CD4-positive, alpha-beta T cell (primary cell): Measurements from ENCODE around the gene ADISSP. TPM values are rescaled to one million over a fixed set of nuclear protein-coding genes. Genes with fewer than 3 reads are reported as not detected.

Experiments
- ATAC-seq: fragments of 200-7000 bp; cut with Tn5 transposase; one replicate; pipeline ENCODE4 v1.10.0; 2022; ENCODE audit warnings: mild to moderate bottlenecking; ENCODE audit not compliant: poor library complexity
- CTCF ChIA-PET: fragments of 350-600 bp; sonication (Branson Sonifier 250); formaldehyde crosslinking; loops from one replicate; lab custom pipeline; 2021; ENCODE audit warnings: antibody characterized with exemption, inconsistent platforms; lab: Charles Lee
- POLR2A ChIA-PET: fragments of 350-600 bp; sonication (Branson Sonifier 250); formaldehyde crosslinking; loops from one replicate; lab custom pipeline; 2021; ENCODE audit warnings: antibody characterized with exemption, inconsistent platforms; lab: Charles Lee
- DNase-seq, 14 experiments: peaks; one replicate each; pipeline ENCODE4 v3.0.0-alpha.2; 2013 to 2020; ENCODE audit warnings: mixed read lengths in 2 of 14
- H3K27ac ChIP-seq, 2 donors: one replicate each; pipeline versions ENCODE4 v1.5.1 to v1.7.0; 2013; ENCODE audit warnings: low read length in 2 of 2, low read depth in 1 of 2, mild to moderate bottlenecking in 1 of 2
- H3K27me3 ChIP-seq, 2 experiments: 1 replicate in 1 of 2; 2 replicates in 1 of 2; pipeline versions ENCODE4 v1.6.1 to v1.7.0; 2013; ENCODE audit warnings: low read length in 2 of 2, control low read depth in 1 of 2, mild to moderate bottlenecking in 1 of 2, moderate library complexity in 1 of 2; ENCODE audit not compliant: insufficient read depth in 2 of 2, control insufficient read depth in 1 of 2
- H3K36me3 ChIP-seq: one replicate; pipeline ENCODE4 v1.6.1; 2013; ENCODE audit warnings: low read length, control low read depth; ENCODE audit not compliant: insufficient read depth
- H3K4me1 ChIP-seq: one replicate; pipeline ENCODE4 v1.6.1; 2013; ENCODE audit warnings: low read length, control low read depth; ENCODE audit not compliant: insufficient read depth
- H3K4me3 ChIP-seq: one replicate; pipeline ENCODE4 v1.5.1; 2013; ENCODE audit warnings: mild to moderate bottlenecking, low read length, moderate library complexity
- H3K9me3 ChIP-seq, 2 experiments: 1 replicate in 1 of 2; 2 replicates in 1 of 2; pipeline versions ENCODE4 v1.6.1 to v1.7.0; 2013; ENCODE audit warnings: low read length in 2 of 2, mild to moderate bottlenecking in 2 of 2, control low read depth in 1 of 2, moderate library complexity in 1 of 2; ENCODE audit not compliant: control insufficient read depth in 1 of 2, insufficient read depth in 1 of 2
- H3K27ac Mint-ChIP-seq: one replicate; pipeline ENCODE4 v1.8.0; 2020; ENCODE audit warnings: mixed read lengths
- H3K27me3 Mint-ChIP-seq: one replicate; pipeline ENCODE4 v1.8.0; 2021; ENCODE audit warnings: mixed read lengths
- H3K36me3 Mint-ChIP-seq: one replicate; pipeline ENCODE4 v1.8.0; 2021; ENCODE audit warnings: low read depth, mixed read lengths
- H3K4me1 Mint-ChIP-seq: one replicate; pipeline ENCODE4 v1.8.0; 2021; ENCODE audit warnings: low read depth, mixed read lengths
- H3K4me3 Mint-ChIP-seq: one replicate; pipeline ENCODE4 v1.8.0; 2020; ENCODE audit warnings: mild to moderate bottlenecking, mixed read lengths
- H3K9me3 Mint-ChIP-seq: one replicate; pipeline ENCODE4 v1.8.0; 2020; ENCODE audit warnings: mixed read lengths
- intact Hi-C, 2 experiments: fragments of 100-400 bp; cut with DNase I in 1 of 2; cut with micrococcal nuclease in 1 of 2; formaldehyde crosslinking; loops; one replicate each; pipeline versions ENCODE4 v1.15.1 to v1.9.0; 2023 to 2025; cut with DNase I, micrococcal nuclease
- total RNA-seq, 174 experiments: library from RNA in 2 of 174; stranded (reverse) in 2 of 174; gene quantifications; one replicate each; pipeline ENCODE4 v1.2.3 and lab custom pipeline; 2021 to 2026
- TF ChIP-seq, protein P1 (sequence below): fragments of 200-600 bp; IDR thresholded peaks from one replicate; pipeline ENCODE4 v1.8.0; 2022; ENCODE audit warnings: antibody characterized with exemption, mild to moderate bottlenecking

The ADISSP gene
- total RNA-seq, 2 experiments from 2014 or later: 11.2 to 11.6 TPM

- Histone ChIP-seq H3K36me3 (no peaks in the 10 kb centered on the region), H3K4me3 (no peak overlapping the region), H3K9me3 (no peaks in the 10 kb centered on the region), H3K27me3 (no peaks in the 10 kb centered on the region), H3K27ac (no peak overlapping the region), H3K4me1 (peaks cover 5% of the 10 kb centered on the region)
- TF ChIP-seq, protein P1, sequence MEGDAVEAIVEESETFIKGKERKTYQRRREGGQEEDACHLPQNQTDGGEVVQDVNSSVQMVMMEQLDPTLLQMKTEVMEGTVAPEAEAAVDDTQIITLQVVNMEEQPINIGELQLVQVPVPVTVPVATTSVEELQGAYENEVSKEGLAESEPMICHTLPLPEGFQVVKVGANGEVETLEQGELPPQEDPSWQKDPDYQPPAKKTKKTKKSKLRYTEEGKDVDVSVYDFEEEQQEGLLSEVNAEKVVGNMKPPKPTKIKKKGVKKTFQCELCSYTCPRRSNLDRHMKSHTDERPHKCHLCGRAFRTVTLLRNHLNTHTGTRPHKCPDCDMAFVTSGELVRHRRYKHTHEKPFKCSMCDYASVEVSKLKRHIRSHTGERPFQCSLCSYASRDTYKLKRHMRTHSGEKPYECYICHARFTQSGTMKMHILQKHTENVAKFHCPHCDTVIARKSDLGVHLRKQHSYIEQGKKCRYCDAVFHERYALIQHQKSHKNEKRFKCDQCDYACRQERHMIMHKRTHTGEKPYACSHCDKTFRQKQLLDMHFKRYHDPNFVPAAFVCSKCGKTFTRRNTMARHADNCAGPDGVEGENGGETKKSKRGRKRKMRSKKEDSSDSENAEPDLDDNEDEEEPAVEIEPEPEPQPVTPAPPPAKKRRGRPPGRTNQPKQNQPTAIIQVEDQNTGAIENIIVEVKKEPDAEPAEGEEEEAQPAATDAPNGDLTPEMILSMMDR: no peak
- DNase-seq: no peak
- intact Hi-C loops: no loop called here
- Mint-ChIP-seq H3K36me3 (no peaks in the 10 kb centered on the region), H3K4me1 (no peaks in the 10 kb centered on the region), H3K9me3 (no peaks in the 10 kb centered on the region), H3K4me3 (no peak overlapping the region), H3K27ac (no peak overlapping the region), H3K27me3 (peaks cover under 1% of the 10 kb centered on the region)
- ChIA-PET POLR2A (no interaction called here), CTCF (no interaction called here)
- ATAC-seq: no peak
Observed at GRCh38 chr20:3705970-3706739, 61.4 kb downstream of the ADISSP start.

DNA sequence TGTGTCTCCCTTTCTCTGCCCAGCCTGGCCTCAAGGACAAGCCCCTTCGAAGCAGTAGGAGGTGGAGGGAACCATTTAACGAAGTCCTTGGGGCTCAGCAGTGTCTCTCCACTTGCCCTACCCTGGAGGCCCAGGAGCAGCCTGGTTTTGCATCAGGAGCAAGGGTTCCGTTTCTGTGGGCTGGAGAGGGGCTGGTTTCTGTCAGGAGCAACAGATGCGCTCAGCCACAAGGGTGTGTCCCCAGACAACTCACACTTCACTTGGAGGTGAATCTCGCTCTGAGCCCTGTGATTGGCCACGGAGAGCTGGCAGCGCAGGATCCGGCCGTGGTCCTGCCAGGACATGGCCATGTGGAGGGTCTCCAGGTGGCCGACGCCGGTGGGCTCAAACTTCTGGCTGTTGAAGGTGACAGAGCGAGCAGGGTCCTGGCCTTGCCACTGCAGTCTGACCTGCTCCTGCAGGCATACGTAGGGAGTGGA lies 62.0 kb downstream of the ADISSP start:
- DNase-seq: no peak
- no peaks in the 10 kb centered on the region for H3K9me3 ChIP-seq
- no peaks in the 10 kb centered on the region for H3K36me3 ChIP-seq
- Mint-ChIP-seq H3K27me3 (no peaks in the 10 kb centered on the region), H3K36me3 (no peaks in the 10 kb centered on the region), H3K4me1 (no peaks in the 10 kb centered on the region), H3K9me3 (no peaks in the 10 kb centered on the region), H3K27ac (no peak overlapping the region), H3K4me3 (no peak overlapping the region)
- CTCF ChIA-PET: no interaction called here
- intact Hi-C loops: no loop called here
- no peak overlapping the region for H3K27ac ChIP-seq
- POLR2A ChIA-PET: no interaction called here
- TF ChIP-seq, protein P1: no peak
- ATAC-seq: no peak
- no peak overlapping the region for H3K4me3 ChIP-seq
- H3K27me3 ChIP-seq: no peaks in the 10 kb centered on the region
- H3K4me1 ChIP-seq: peaks cover 2% of the 10 kb centered on the region

- H3K36me3 Mint-ChIP-seq: no peaks in the 10 kb centered on the region
- ChIA-PET POLR2A (no interaction called here), CTCF (no interaction called here)
- H3K9me3 Mint-ChIP-seq: no peaks in the 10 kb centered on the region
- Histone ChIP-seq H3K4me3 (no peak overlapping the region), H3K4me1 (no peaks in the 10 kb centered on the region), H3K27ac (no peak overlapping the region), H3K36me3 (no peaks in the 10 kb centered on the region), H3K27me3 (no peaks in the 10 kb centered on the region), H3K9me3 (no peaks in the 10 kb centered on the region)
- H3K27me3 Mint-ChIP-seq: no peaks in the 10 kb centered on the region
- intact Hi-C loops: no loop called here
- no peak overlapping the region for H3K4me3 Mint-ChIP-seq
- H3K27ac Mint-ChIP-seq: no peak overlapping the region
- TF ChIP-seq, protein P1: no peak
- DNase-seq: no peak
- H3K4me1 Mint-ChIP-seq: no peaks in the 10 kb centered on the region
- ATAC-seq: no peak
Observed at GRCh38 chr20:3704087-3704486, 63.5 kb downstream of the ADISSP start.

Other genes starting within 250 kb of the ADISSP start
- not detected for gene GFRA4, start 104.4 kb downstream of the ADISSP start, total RNA-seq
- not detected for gene ADAM33, start 85.7 kb downstream of the ADISSP start, total RNA-seq
- under 1 TPM; 0.08 to 0.11 TPM for gene SIGLEC1, start 55.2 kb downstream of the ADISSP start, total RNA-seq
- gene HSPA12B, start 35.1 kb downstream of the ADISSP start, total RNA-seq: under 1 TPM in 1 of 2 experiments, not detected in 1; 0.08 TPM
- not detected for gene SPEF1, start 13.7 kb upstream of the ADISSP start, total RNA-seq
- gene CENPB, start 19.0 kb upstream of the ADISSP start, total RNA-seq: 10 to 100 TPM; 25.1 to 25.3 TPM
- 100 to 1,000 TPM; 144 TPM for gene CDC25B, start 28.6 kb upstream of the ADISSP start, total RNA-seq
- gene AP5S1, start 52.8 kb upstream of the ADISSP start, total RNA-seq: 1 to 10 TPM; 6.0 TPM
- gene MAVS, start 79.1 kb upstream of the ADISSP start, total RNA-seq: 10 to 100 TPM; 13.6 to 14.7 TPM
- 10 to 100 TPM; 49.0 to 51.1 TPM for gene PANK2, start 121.6 kb upstream of the ADISSP start, total RNA-seq
- gene RNF24, start 247.8 kb upstream of the ADISSP start, total RNA-seq: 1 to 10 TPM; 6.8 to 8.1 TPM